ENCODE measurements around the gene S100A3. TPM values are rescaled to one million over a fixed set of nuclear protein-coding genes. Genes with fewer than 3 reads are reported as not detected.
"Not testable (repeated sequence)": the region's sequence is repeated elsewhere in the genome, so short reads cannot be mapped to it uniquely, and the experiment has no call there.

The S100A3 gene
- total and polyA plus RNA-seq, 4 donors, result 0.29 TPM; not detected in 3

DNA sequence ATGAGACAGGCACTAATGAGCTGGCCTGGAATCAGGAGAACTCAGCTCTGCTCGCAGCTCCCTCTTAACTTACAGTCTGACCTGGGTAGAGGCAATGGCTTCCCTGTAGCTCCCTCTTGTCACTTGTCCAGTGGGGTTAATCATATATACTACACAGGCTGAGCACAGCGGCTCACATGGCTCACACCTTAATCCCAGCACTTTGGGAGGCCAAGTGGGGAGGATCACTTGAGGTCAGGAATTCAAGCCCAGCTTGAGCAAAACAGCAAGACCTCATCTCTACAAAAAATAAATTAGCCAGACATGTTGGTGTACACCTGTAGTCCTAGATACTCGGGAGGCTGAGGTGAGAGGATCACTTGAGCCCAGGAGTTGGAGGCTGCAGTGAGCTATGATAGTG lies 17.4 kb downstream of the S100A3 start:
- no peaks in the 10 kb centered on the region for H3K9me3 ChIP-seq (ENCODE audit: control insufficient read depth, insufficient read depth, low read length)
- H3K4me3 ChIP-seq (ENCODE audit: low read depth, low read length), result no peak overlapping the region
- no peaks in the 10 kb centered on the region for H3K27me3 ChIP-seq (ENCODE audit: control insufficient read depth, insufficient read depth, low read length)
- peaks cover 38% of the 10 kb centered on the region for H3K4me1 ChIP-seq (ENCODE audit: control insufficient read depth, insufficient read depth, low read length)
- WGBS (ENCODE audit: insufficient coverage), result 90% methylated on average over 1 of the region's 3 CpGs
- H3K36me3 ChIP-seq (ENCODE audit: control insufficient read depth, insufficient read depth, low read length), result no peaks in the 10 kb centered on the region
- no peak for DNase-seq (ENCODE audit: low read depth in 4 of 6, low spot score in 6 of 6)
- no peak overlapping the region for H3K27ac ChIP-seq (ENCODE audit: low read depth, low read length)

DNA sequence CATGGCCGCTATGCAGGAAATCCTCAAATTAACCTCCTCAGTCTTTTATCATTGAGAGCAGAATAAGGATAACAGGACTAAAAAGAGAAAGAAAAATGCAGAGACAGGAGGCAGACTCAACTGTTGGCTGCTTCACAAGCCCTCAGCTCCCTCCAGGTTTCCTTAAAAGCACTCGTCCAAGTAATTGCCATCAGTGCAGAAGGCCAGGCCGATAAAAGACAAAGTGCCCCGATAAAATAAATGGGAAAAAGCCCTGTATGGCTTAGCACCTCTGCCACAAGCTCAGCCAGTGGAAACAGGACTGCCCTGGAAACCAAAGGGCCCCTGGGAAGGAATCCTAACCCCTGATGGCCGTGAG lies 21.4 kb downstream of the S100A3 start:
- Histone ChIP-seq H3K4me3 (ENCODE audit: low read depth, low read length) (no peak overlapping the region), H3K4me1 (ENCODE audit: control insufficient read depth, insufficient read depth, low read length) (peaks cover 5% of the 10 kb centered on the region), H3K27ac (ENCODE audit: low read depth, low read length) (no peak overlapping the region), H3K9me3 (ENCODE audit: control insufficient read depth, insufficient read depth, low read length) (no peaks in the 10 kb centered on the region), H3K36me3 (ENCODE audit: control insufficient read depth, insufficient read depth, low read length) (no peaks in the 10 kb centered on the region), H3K27me3 (ENCODE audit: control insufficient read depth, insufficient read depth, low read length) (no peaks in the 10 kb centered on the region)
- WGBS (ENCODE audit: insufficient coverage), result 56% methylated on average over 3 of the region's 5 CpGs
- DNase-seq (ENCODE audit: low read depth in 4 of 6, low spot score in 6 of 6), result no peak

GRCh38 chr1:153527023-153527682 lies 21.9 kb downstream of the S100A3 start:
- Histone ChIP-seq H3K36me3 (ENCODE audit: control insufficient read depth, insufficient read depth, low read length) (no peaks in the 10 kb centered on the region), H3K27me3 (ENCODE audit: control insufficient read depth, insufficient read depth, low read length) (no peaks in the 10 kb centered on the region), H3K4me1 (ENCODE audit: control insufficient read depth, insufficient read depth, low read length) (peaks cover 4% of the 10 kb centered on the region), H3K27ac (ENCODE audit: low read depth, low read length) (no peak overlapping the region), H3K9me3 (ENCODE audit: control insufficient read depth, insufficient read depth, low read length) (no peaks in the 10 kb centered on the region), H3K4me3 (ENCODE audit: low read depth, low read length) (no peak overlapping the region)
- DNase-seq (ENCODE audit: low read depth in 4 of 6, low spot score in 6 of 6), result no peak
- WGBS (ENCODE audit: insufficient coverage), result 85% methylated on average over 8 of the region's 8 CpGs

GRCh38 chr1:153526132-153526543 lies 22.9 kb downstream of the S100A3 start:
- Histone ChIP-seq H3K4me3 (ENCODE audit: low read depth, low read length) (no peak overlapping the region), H3K27me3 (ENCODE audit: control insufficient read depth, insufficient read depth, low read length) (no peaks in the 10 kb centered on the region), H3K9me3 (ENCODE audit: control insufficient read depth, insufficient read depth, low read length) (no peaks in the 10 kb centered on the region), H3K27ac (ENCODE audit: low read depth, low read length) (no peak overlapping the region), H3K4me1 (ENCODE audit: control insufficient read depth, insufficient read depth, low read length) (peaks cover 4% of the 10 kb centered on the region), H3K36me3 (ENCODE audit: control insufficient read depth, insufficient read depth, low read length) (no peaks in the 10 kb centered on the region)
- WGBS (ENCODE audit: insufficient coverage), result 63% methylated on average over 5 of the region's 8 CpGs
- peak in 1 of 6 donors; percentile 9 for DNase-seq (ENCODE audit: low read depth in 4 of 6, low spot score in 6 of 6)

- Histone ChIP-seq H3K27me3 (ENCODE audit: control insufficient read depth, insufficient read depth, low read length) (no peaks in the 10 kb centered on the region), H3K36me3 (ENCODE audit: control insufficient read depth, insufficient read depth, low read length) (no peaks in the 10 kb centered on the region), H3K4me1 (ENCODE audit: control insufficient read depth, insufficient read depth, low read length) (peaks cover 4% of the 10 kb centered on the region), H3K9me3 (ENCODE audit: control insufficient read depth, insufficient read depth, low read length) (no peaks in the 10 kb centered on the region), H3K4me3 (ENCODE audit: low read depth, low read length) (no peak overlapping the region), H3K27ac (ENCODE audit: low read depth, low read length) (no peak overlapping the region)
- peak in 1 of 6 donors; percentile 34 for DNase-seq (ENCODE audit: low read depth in 4 of 6, low spot score in 6 of 6)
- WGBS (ENCODE audit: insufficient coverage), result no CpG with 5 or more reads among the region's 3 CpGs
Observed at GRCh38 chr1:153525088-153525728, 23.9 kb downstream of the S100A3 start.

DNA sequence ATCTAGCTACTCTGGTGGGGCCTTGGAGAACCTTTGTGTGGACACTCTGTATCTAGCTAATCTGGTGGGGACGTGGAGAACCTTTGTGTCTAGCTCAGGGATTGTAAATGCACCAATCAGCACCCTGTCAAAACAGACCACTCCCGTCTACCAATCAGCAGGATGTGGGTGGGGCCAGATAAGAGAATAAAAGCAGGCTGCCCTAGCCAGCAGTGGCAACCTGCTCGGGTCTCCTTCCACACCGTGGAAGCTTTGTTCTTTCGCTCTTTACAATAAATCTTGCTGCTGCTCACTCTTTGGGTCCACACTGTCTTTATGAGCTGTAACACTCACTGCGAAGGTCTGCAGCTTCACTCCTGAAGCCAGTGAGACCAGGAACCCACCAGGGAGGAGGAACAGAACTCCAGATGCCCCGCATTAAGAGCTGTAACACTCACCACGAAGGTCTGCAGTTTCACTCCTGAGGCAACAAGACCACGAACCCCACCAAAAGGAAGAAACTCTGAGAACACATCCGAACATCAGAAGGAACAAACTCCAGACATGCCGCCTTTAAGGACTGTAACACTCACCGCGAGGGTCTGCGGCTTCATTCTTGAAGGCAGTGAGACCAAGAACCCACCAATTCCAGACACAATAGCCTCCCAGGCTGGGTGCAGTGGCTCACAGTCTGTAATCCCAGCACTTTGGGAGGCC lies 26.6 kb downstream of the S100A3 start:
- not testable (repeated sequence) for H3K27me3 ChIP-seq (ENCODE audit: control insufficient read depth, insufficient read depth, low read length); H3K27ac ChIP-seq (ENCODE audit: low read depth, low read length); DNase-seq (ENCODE audit: low read depth in 4 of 6, low spot score in 6 of 6); H3K4me1 ChIP-seq (ENCODE audit: control insufficient read depth, insufficient read depth, low read length); H3K9me3 ChIP-seq (ENCODE audit: control insufficient read depth, insufficient read depth, low read length); H3K36me3 ChIP-seq (ENCODE audit: control insufficient read depth, insufficient read depth, low read length); H3K4me3 ChIP-seq (ENCODE audit: low read depth, low read length)
- WGBS (ENCODE audit: insufficient coverage), result 77% methylated on average over 13 of the region's 14 CpGs

- not testable (repeated sequence) for H3K27ac ChIP-seq (ENCODE audit: low read depth, low read length); DNase-seq (ENCODE audit: low read depth in 4 of 6, low spot score in 6 of 6); H3K4me3 ChIP-seq (ENCODE audit: low read depth, low read length); H3K36me3 ChIP-seq (ENCODE audit: control insufficient read depth, insufficient read depth, low read length); H3K27me3 ChIP-seq (ENCODE audit: control insufficient read depth, insufficient read depth, low read length); H3K4me1 ChIP-seq (ENCODE audit: control insufficient read depth, insufficient read depth, low read length); H3K9me3 ChIP-seq (ENCODE audit: control insufficient read depth, insufficient read depth, low read length)
- 93% methylated on average over 37 of the region's 37 CpGs for WGBS (ENCODE audit: insufficient coverage)
Observed at GRCh38 chr1:153521808-153522207, 27.2 kb downstream of the S100A3 start.

DNA sequence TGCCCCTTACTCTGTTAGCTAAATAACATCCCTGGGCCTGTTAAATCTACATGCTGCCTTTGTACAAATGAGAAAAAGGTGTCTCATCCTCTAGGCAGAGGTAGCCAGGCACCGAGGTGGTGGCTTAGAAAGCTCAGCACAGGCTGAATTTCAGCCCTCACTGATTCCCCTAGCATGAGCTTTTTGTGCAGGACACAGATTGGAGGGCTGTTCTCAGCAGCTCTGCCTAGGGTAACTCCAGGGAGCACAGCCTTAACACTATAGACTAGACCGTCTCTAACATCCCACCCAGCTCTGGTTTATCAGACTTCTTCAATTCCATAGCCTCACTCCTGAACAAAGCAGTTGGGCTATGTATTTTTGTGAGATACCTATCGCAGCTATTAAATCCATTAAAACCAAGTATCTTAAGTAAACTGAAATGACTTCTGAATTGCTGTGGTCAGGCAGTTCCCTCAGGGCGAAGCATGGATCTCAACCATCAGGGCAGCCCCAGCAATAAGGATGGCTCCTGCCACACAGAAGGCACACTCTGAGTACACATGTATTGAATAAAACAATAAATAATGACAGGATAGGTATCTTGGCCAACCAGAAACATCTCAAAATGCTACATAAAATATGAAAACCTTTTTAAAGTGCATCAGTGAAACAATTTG lies 28.1 kb downstream of the S100A3 start:
- Histone ChIP-seq H3K9me3 (ENCODE audit: control insufficient read depth, insufficient read depth, low read length) (no peaks in the 10 kb centered on the region), H3K27me3 (ENCODE audit: control insufficient read depth, insufficient read depth, low read length) (no peaks in the 10 kb centered on the region), H3K27ac (ENCODE audit: low read depth, low read length) (no peak overlapping the region), H3K4me3 (ENCODE audit: low read depth, low read length) (no peak overlapping the region), H3K4me1 (ENCODE audit: control insufficient read depth, insufficient read depth, low read length) (no peaks in the 10 kb centered on the region), H3K36me3 (ENCODE audit: control insufficient read depth, insufficient read depth, low read length) (no peaks in the 10 kb centered on the region)
- DNase-seq (ENCODE audit: low read depth in 4 of 6, low spot score in 6 of 6), result no peak
- WGBS (ENCODE audit: insufficient coverage), result 78% methylated on average over 1 of the region's 4 CpGs

GRCh38 chr1:153520137-153520691 lies 28.8 kb downstream of the S100A3 start:
- H3K9me3 ChIP-seq (ENCODE audit: control insufficient read depth, insufficient read depth, low read length); H3K27me3 ChIP-seq (ENCODE audit: control insufficient read depth, insufficient read depth, low read length); H3K27ac ChIP-seq (ENCODE audit: low read depth, low read length); DNase-seq (ENCODE audit: low read depth in 4 of 6, low spot score in 6 of 6); H3K4me3 ChIP-seq (ENCODE audit: low read depth, low read length); H3K36me3 ChIP-seq (ENCODE audit: control insufficient read depth, insufficient read depth, low read length); H3K4me1 ChIP-seq (ENCODE audit: control insufficient read depth, insufficient read depth, low read length): not testable (repeated sequence)
- 100% methylated on average over 3 of the region's 5 CpGs for WGBS (ENCODE audit: insufficient coverage)
